IMR-90 (cell line): ENCODE measurements around the gene FYCO1. TPM values are rescaled to one million over a fixed set of nuclear protein-coding genes. Genes with fewer than 3 reads are reported as not detected.

Source experiments
- ATAC-seq: fragments of 200-7000 bp; cut with Tn5 transposase; 2 replicates; pipeline ENCODE4 v1.9.1; 2020; ENCODE audit warnings: low read depth, mild to moderate bottlenecking, moderate library complexity
- BruUV-seq: library from RNA; stranded (reverse); fragments of 400-500 nt; replicated peaks from 2 replicates; lab custom pipeline; 2021; lab: Mats Ljungman, UMichigan
- CTCF ChIA-PET: fragments of 300-600 bp; formaldehyde crosslinking; extraction: SDS; loops from one replicate; lab custom pipeline; 2021; ENCODE audit warnings: antibody characterized with exemption; lab: Yijun Ruan, JAX
- POLR2A ChIA-PET: fragments of 300-600 bp; sonication (Branson Sonifier 250); formaldehyde crosslinking; loops from one replicate; lab custom pipeline; 2022; ENCODE audit warnings: antibody characterized with exemption; ENCODE audit not compliant: unreplicated experiment; lab: Charles Lee
- DNase-seq: peaks from one replicate; pipeline ENCODE4 v3.0.0; 2013
- H2AFZ ChIP-seq: replicated peaks from 2 replicates; pipeline ENCODE3; 2013; ENCODE audit warnings: low read length, mild to moderate bottlenecking; ENCODE audit not compliant: poor library complexity
- H2AK5ac ChIP-seq: 2 replicates; pipeline ENCODE4 v1.6.1; 2013; ENCODE audit warnings: low read depth, low read length, inconsistent platforms
- H2AK9ac ChIP-seq: replicated peaks from 2 replicates; pipeline ENCODE3; 2013; ENCODE audit warnings: mild to moderate bottlenecking, low read depth, low read length, moderate library complexity; ENCODE audit not compliant: poor library complexity
- H2BK120ac ChIP-seq: 2 replicates; pipeline ENCODE4 v1.6.1; 2013; ENCODE audit warnings: low read depth, low read length, inconsistent platforms
- H2BK15ac ChIP-seq: 3 replicates; pipeline ENCODE4 v1.6.1; 2013; ENCODE audit warnings: low read depth, low read length, inconsistent platforms
- H2BK20ac ChIP-seq: 2 replicates; pipeline ENCODE4 v1.6.1; 2013; ENCODE audit warnings: low read depth, mild to moderate bottlenecking, inconsistent platforms, low read length, moderate library complexity
- H2BK5ac ChIP-seq: 2 replicates; pipeline ENCODE4 v1.6.1; 2013; ENCODE audit warnings: mild to moderate bottlenecking, low read depth, low read length, inconsistent platforms; ENCODE audit not compliant: poor library complexity, severe bottlenecking
- H3K14ac ChIP-seq: replicated peaks from 2 replicates; pipeline ENCODE4 v1.6.1; 2013; ENCODE audit warnings: low read depth, low read length, inconsistent platforms
- H3K18ac ChIP-seq: 2 replicates; pipeline ENCODE4 v1.6.1; 2013; ENCODE audit warnings: low read depth, low read length, control low read depth
- H3K23ac ChIP-seq: 2 replicates; pipeline ENCODE4 v1.6.1; 2013; ENCODE audit warnings: low read depth, low read length, inconsistent platforms
- H3K27ac ChIP-seq: 2 replicates; pipeline ENCODE4 v1.5.1; 2013; ENCODE audit warnings: mild to moderate bottlenecking, control low read depth, low read length; ENCODE audit not compliant: insufficient read depth
- H3K27me3 ChIP-seq: 2 replicates; pipeline ENCODE4 v1.6.1; 2013; ENCODE audit warnings: low read length; ENCODE audit not compliant: control insufficient read depth, insufficient read depth
- H3K36me3 ChIP-seq: 2 replicates; pipeline ENCODE4 v1.6.1; 2013; ENCODE audit warnings: low read length, mixed read lengths; ENCODE audit not compliant: control insufficient read depth, insufficient read depth
- H3K4ac ChIP-seq: 2 replicates; pipeline ENCODE4 v1.6.1; 2013; ENCODE audit warnings: low read depth, low read length, inconsistent platforms
- H3K4me1 ChIP-seq: 2 replicates; pipeline ENCODE4 v1.6.1; 2013; ENCODE audit warnings: low read length, mixed read lengths; ENCODE audit not compliant: control insufficient read depth, insufficient read depth
- H3K4me2 ChIP-seq: 2 replicates; pipeline ENCODE4 v1.6.1; 2013; ENCODE audit warnings: low read depth, mild to moderate bottlenecking, control low read depth, low read length, moderate library complexity
- H3K4me3 ChIP-seq: 2 replicates; pipeline ENCODE4 v1.5.1; 2013; ENCODE audit warnings: low read depth, mild to moderate bottlenecking, control low read depth, low read length, moderate library complexity; ENCODE audit not compliant: insufficient read depth
- H3K56ac ChIP-seq: 2 replicates; pipeline ENCODE4 v1.6.1; 2013; ENCODE audit warnings: low read length, inconsistent platforms; ENCODE audit not compliant: insufficient read depth; ENCODE audit errors: extremely low read depth
- H3K79me1 ChIP-seq, 2 experiments: 2 replicates each; pipeline ENCODE4 v1.6.1; 2013; ENCODE audit warnings: low read length in 2 of 2, inconsistent platforms in 1 of 2, low read depth in 1 of 2
- H3K9ac ChIP-seq: 2 replicates; pipeline ENCODE4 v1.6.1; 2013; ENCODE audit warnings: low read depth, low read length, control low read depth
- H3K9me1 ChIP-seq: 2 replicates; pipeline ENCODE4 v1.6.1; 2013; ENCODE audit warnings: low read length, inconsistent platforms; ENCODE audit not compliant: insufficient read depth
- H3K9me3 ChIP-seq: 2 replicates; pipeline ENCODE4 v1.6.1; 2013; ENCODE audit warnings: low read length; ENCODE audit not compliant: control insufficient read depth, insufficient read depth
- H4K20me1 ChIP-seq: 2 replicates; pipeline ENCODE4 v1.6.1; 2013; ENCODE audit warnings: low read length, inconsistent platforms; ENCODE audit not compliant: insufficient read depth
- H4K5ac ChIP-seq: 2 replicates; pipeline ENCODE4 v1.6.1; 2013; ENCODE audit warnings: mild to moderate bottlenecking, low read depth, low read length, control low read depth
- H4K8ac ChIP-seq, 2 experiments: 2 replicates each; pipeline ENCODE4 v1.6.1; 2013; ENCODE audit warnings: low read depth in 2 of 2, low read length in 2 of 2, control low read depth in 1 of 2, inconsistent platforms in 1 of 2
- H4K91ac ChIP-seq: 2 replicates; pipeline ENCODE4 v1.6.1; 2013; ENCODE audit warnings: low read depth, low read length, inconsistent platforms; ENCODE audit not compliant: insufficient read depth
- BHLHE40 ChIP-seq: fragments of 150-350 bp; IDR thresholded peaks from 2 replicates; pipeline ENCODE4 v1.6.1; 2016; ENCODE audit warnings: mild to moderate bottlenecking, low read depth, low read length
- CEBPB ChIP-seq: IDR thresholded peaks from 2 replicates; pipeline ENCODE4 v1.6.1; 2012; ENCODE audit warnings: low read depth, low read length, improper control_type of control experiment
- FOS ChIP-seq: fragments of 150-350 bp; IDR thresholded peaks from 2 replicates; pipeline ENCODE4 v1.6.1; 2016; ENCODE audit warnings: low read depth, low read length
- MAFK ChIP-seq: IDR thresholded peaks from 2 replicates; pipeline ENCODE4 v1.6.1; 2012; ENCODE audit warnings: low read depth, low read length, improper control_type of control experiment
- MXI1 ChIP-seq: IDR thresholded peaks from 2 replicates; pipeline ENCODE4 v1.6.1; 2012; ENCODE audit warnings: low read depth, mild to moderate bottlenecking, low read length, moderate library complexity, borderline replicate concordance
- NFE2L2 ChIP-seq: fragments of 150-350 bp; IDR thresholded peaks from 2 replicates; pipeline ENCODE4 v1.6.1; 2016; ENCODE audit warnings: low read depth, mild to moderate bottlenecking, low read length
- POLR2A ChIP-seq: IDR thresholded peaks from 2 replicates; pipeline ENCODE4 v1.6.1; 2012; ENCODE audit warnings: mild to moderate bottlenecking, low read depth, low read length
- RAD21 ChIP-seq: IDR thresholded peaks from 2 replicates; pipeline ENCODE4 v1.6.1; 2012; ENCODE audit warnings: low read length, improper control_type of control experiment
- RCOR1 ChIP-seq: IDR thresholded peaks from 2 replicates; pipeline ENCODE4 v1.6.1; 2012; ENCODE audit warnings: mild to moderate bottlenecking, low read length, improper control_type of control experiment; ENCODE audit not compliant: insufficient replicate concordance
- RFX5 ChIP-seq: IDR thresholded peaks from 2 replicates; pipeline ENCODE4 v1.8.0; 2012; ENCODE audit warnings: low read depth, mild to moderate bottlenecking, low read length, moderate library complexity
- SMC3 ChIP-seq: fragments of 150-350 bp; IDR thresholded peaks from 2 replicates; pipeline ENCODE4 v1.6.1; 2016; ENCODE audit warnings: low read depth, mild to moderate bottlenecking, antibody characterized with exemption, low read length, moderate library complexity
- WGBS, 2 experiments: methylation state at CpG; one replicate each; pipeline versions ENCODE4 v1.1.5 to v1.1.7; 2013; ENCODE audit warnings: missing lambda C conversion rate in 2 of 2; ENCODE audit not compliant: insufficient read length in 1 of 2; ENCODE audit errors: extremely low coverage in 2 of 2; 5-methylcytosine and 5-hydroxymethylcytosine counted together
- dilution Hi-C: fragments of 300-500 bp; cut with HindIII; formaldehyde crosslinking; loops from one replicate; pipeline ENCODE4 v1.14.3; 2018; ENCODE audit warnings: low sequenced_read_pairs; ENCODE audit not compliant: unreplicated experiment
- in situ Hi-C: fragments of 300-500 bp; cut with MboI; formaldehyde crosslinking; loops from 3 replicates; pipeline ENCODE4 v1.14.3; 2019; ENCODE audit warnings: low sequenced_read_pairs, inconsistent platforms, mixed read lengths
- intact Hi-C: fragments of 100-400 bp; cut with micrococcal nuclease; formaldehyde crosslinking; loops from 2 replicates; pipeline ENCODE4 v1.10.0; 2022
- polyA plus RNA-seq, 3 experiments: library from polyadenylated mRNA; depleted of rRNA; stranded (reverse); fragments of >200 nt; gene quantifications; 2 replicates each; pipeline ENCODE4 v1.2.3, GENCODE V29; 2012; ENCODE audit warnings: low replicate concordance in 1 of 3
- total RNA-seq: library from RNA; depleted of rRNA; stranded (reverse); fragments of >200 nt; gene quantifications from 2 replicates; pipeline ENCODE4 v1.2.3, GENCODE V29; 2012
- TF ChIP-seq, protein P1 (sequence below): fragments of 150-350 bp; IDR thresholded peaks from 2 replicates; pipeline ENCODE4 v1.6.1; 2017; ENCODE audit warnings: mild to moderate bottlenecking, antibody characterized with exemption, low read length, low read depth
- TF ChIP-seq, protein P2 (sequence below): fragments of 150-350 bp; IDR thresholded peaks from 2 replicates; pipeline ENCODE4 v1.6.1; 2016; ENCODE audit warnings: low read depth, mild to moderate bottlenecking, low read length, moderate library complexity, borderline replicate concordance

FYCO1 gene
- total and polyA plus RNA-seq, 2 of the 4 experiments (the other 2 are of a cell fraction): 13.7 to 20.1 TPM

DNA sequence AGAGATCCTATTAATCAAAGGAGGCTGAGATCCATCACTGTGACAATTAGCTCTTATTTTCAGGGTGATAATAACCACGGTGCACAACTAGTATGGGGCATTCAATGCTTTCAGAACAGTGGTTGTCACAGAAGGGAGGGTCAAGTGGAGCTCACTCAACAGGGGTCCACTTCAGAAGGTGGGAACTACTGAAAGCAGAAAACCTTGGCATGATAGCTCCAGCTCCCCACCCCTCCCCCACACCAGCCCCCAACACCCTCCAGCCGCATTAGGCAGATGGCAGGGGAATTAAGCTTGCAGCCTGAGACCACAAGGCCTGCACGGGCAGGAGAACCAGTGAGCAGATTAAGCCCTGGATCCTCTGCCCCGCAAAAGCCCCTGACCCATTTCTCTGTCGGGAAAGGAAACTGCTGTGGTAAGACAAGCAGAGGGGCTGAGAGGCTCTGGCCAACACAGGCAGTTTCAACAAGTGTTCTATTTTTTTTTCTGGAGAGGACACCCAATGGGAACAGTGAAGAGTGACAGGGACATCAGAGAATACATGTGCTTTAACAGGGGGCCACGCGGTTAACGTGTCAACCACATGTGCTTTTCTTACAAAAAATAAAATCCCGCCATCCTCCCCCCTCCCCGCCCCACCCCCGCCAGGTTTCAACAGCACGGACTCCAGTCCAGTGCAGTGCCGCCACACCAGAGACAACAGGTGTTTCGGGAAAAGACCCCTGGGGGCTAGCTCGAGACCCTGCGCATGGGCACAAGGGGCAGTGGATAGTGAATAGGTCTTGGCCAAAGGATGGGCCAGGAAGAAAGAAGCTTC, 997 bp downstream of the FYCO1 start (continued):
- no peak for TF ChIP-seq FOS

- H3K4me1 ChIP-seq: peaks cover 19% of the 10 kb centered on the region
- H3K4me3 ChIP-seq: no peak overlapping the region
- H3K18ac ChIP-seq: peak overlapping the region; percentile 7; the same call in 1 of the 2 replicates
- intact Hi-C loops (no loop called here), dilution Hi-C loops (no loop called here), in situ Hi-C loops (no loop called here)
- no peak overlapping the region for H3K9ac ChIP-seq
- H3K27ac ChIP-seq: no peak overlapping the region
- H2BK15ac ChIP-seq: peak overlapping the region; percentile 29; the same call in 1 of the 3 replicates
- H4K91ac ChIP-seq: no peak overlapping the region; the same call in 1 of the 2 replicates
- no TSS peak for BruUV-seq
- H2BK5ac ChIP-seq: peak overlapping the region; percentile 61
- H2BK120ac ChIP-seq: peak overlapping the region; percentile 62
- H3K9me3 ChIP-seq: no peaks in the 10 kb centered on the region
- peak overlapping the region; percentile 73 for H3K4ac ChIP-seq
- 0 out of 2 replicates have a peak overlapping the region, but pooled peaks have one; percentile 7 for H3K4me2 ChIP-seq
- H3K9me1 ChIP-seq: peaks cover 33% of the 10 kb centered on the region
- CTCF ChIA-PET: interaction anchor here (0.6 to 1.0 kb wide), 2 partner anchors 54 to 337 kb away, joined by 3 read pairs; no protein-coding TSS in a partner anchor
- TF ChIP-seq RAD21 (no peak), RCOR1 (no peak), FOS (no peak), POLR2A (no peak), MXI1 (no peak), RFX5 (no peak), CEBPB (no peak), BHLHE40 (no peak), SMC3 (no peak), NFE2L2 (no peak), MAFK (no peak)
- TF ChIP-seq, protein P1, sequence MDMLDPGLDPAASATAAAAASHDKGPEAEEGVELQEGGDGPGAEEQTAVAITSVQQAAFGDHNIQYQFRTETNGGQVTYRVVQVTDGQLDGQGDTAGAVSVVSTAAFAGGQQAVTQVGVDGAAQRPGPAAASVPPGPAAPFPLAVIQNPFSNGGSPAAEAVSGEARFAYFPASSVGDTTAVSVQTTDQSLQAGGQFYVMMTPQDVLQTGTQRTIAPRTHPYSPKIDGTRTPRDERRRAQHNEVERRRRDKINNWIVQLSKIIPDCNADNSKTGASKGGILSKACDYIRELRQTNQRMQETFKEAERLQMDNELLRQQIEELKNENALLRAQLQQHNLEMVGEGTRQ: no peak
- TF ChIP-seq, protein P2, sequence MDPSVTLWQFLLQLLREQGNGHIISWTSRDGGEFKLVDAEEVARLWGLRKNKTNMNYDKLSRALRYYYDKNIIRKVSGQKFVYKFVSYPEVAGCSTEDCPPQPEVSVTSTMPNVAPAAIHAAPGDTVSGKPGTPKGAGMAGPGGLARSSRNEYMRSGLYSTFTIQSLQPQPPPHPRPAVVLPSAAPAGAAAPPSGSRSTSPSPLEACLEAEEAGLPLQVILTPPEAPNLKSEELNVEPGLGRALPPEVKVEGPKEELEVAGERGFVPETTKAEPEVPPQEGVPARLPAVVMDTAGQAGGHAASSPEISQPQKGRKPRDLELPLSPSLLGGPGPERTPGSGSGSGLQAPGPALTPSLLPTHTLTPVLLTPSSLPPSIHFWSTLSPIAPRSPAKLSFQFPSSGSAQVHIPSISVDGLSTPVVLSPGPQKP: no peak
- H3K14ac ChIP-seq: 0 out of 2 replicates have a peak overlapping the region, but pooled peaks have one; percentile 31
- no peaks in the 10 kb centered on the region for H3K36me3 ChIP-seq
- peak overlapping the region in 1 of 2 experiments; percentile 54; a peak in 2 of 4 replicates for H4K8ac ChIP-seq
- peak overlapping the region; percentile 27; the same call in 1 of the 2 replicates for H2BK20ac ChIP-seq
- H2AK9ac ChIP-seq: no peak overlapping the region
- DNase-seq (no peak), ATAC-seq (no peak)
- H3K79me1 ChIP-seq: peaks cover 11 to 63% of the 10 kb centered on the region in 2 experiments
- WGBS, 2 experiments: 50% methylated on average over 1 of the region's 3 CpGs; no CpG with 5 or more reads in 1 of the 2 experiments
- H2AK5ac ChIP-seq: peak overlapping the region; percentile 77; the same call in 1 of the 2 replicates
- no peaks in the 10 kb centered on the region for H4K20me1 ChIP-seq
- H2AFZ ChIP-seq: no peak overlapping the region
- H4K5ac ChIP-seq: no peak overlapping the region; the same call in 1 of the 2 replicates
- peak overlapping the region; percentile 53 for H3K23ac ChIP-seq
- no peak overlapping the region for H3K56ac ChIP-seq
- POLR2A ChIA-PET: no interaction called here
- H3K27me3 ChIP-seq: no peaks in the 10 kb centered on the region
Measured at GRCh38 chr3:45993421-45994027, 2.1 kb downstream of the FYCO1 start.
